GM19240 (cell line): ENCODE measurements around the gene MBLAC1.
A peak's percentile ranks its signal among the peaks of the same experiment; 100 is the strongest.

Source experiments
- DNase-seq: peaks from one replicate; pipeline ENCODE4 v3.0.0; 2011; ENCODE audit warnings: low spot score; ENCODE audit not compliant: insufficient read length

Gene MBLAC1

DNA sequence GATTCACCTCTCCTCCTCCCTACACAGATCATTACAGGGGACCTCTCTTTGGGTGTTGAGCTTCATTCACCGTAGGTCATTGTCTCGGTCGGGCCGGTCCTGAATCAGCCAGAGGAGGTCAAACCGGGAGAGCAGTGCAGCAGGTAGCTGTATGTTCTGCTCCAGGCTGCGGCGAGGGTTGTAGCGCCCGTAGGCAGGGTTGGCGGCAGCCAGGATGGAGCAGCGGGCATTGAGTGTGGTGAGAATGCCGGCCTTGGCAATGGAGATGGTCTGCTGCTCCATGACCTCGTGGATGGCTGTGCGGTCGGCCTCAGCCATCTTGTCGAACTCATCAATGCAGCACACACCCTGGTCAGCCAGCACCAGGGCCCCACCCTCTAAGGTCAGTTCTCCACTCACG is 31.1 kb upstream of the MBLAC1 start:
- DNase-seq: no peak

DNA sequence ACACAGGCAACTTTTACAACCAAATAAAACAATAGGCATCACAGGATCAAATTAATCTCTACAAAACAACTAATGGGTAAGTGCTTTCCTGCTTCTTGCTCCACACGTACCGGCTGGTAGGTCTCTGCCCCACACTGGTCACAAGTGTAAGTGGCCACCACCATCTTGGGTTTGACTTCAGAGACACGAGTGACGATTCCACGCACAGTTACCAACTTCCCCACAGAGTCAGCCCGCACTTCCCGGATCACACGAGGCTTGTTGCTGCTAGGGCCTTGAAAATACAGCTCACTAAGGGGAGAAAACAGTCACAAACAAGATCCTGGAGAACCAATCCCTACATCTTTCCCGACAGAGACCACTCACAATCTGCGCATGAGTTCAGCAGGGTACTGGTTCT is 27.9 kb upstream of the MBLAC1 start:
- DNase-seq: no peak

DNA sequence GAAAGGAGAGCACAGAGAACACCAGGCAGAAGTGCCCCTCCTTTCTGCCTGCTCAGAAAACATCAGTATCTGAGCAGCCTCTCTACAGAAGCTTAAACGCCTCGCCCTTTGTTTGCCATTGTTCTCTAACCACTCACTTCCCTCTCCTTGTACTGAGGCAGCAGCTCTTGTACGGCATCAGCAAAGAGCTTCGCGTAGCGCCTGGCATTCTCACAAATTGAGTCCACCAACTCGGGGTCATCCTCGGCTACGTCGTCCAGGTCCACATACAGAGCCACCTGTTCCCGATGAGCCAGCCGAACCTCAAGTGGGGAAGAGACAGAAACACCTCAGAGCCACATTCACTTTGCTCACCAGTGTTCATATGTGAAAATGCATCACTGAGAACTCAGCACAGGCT is 27.3 kb upstream of the MBLAC1 start:
- DNase-seq: no peak

DNA sequence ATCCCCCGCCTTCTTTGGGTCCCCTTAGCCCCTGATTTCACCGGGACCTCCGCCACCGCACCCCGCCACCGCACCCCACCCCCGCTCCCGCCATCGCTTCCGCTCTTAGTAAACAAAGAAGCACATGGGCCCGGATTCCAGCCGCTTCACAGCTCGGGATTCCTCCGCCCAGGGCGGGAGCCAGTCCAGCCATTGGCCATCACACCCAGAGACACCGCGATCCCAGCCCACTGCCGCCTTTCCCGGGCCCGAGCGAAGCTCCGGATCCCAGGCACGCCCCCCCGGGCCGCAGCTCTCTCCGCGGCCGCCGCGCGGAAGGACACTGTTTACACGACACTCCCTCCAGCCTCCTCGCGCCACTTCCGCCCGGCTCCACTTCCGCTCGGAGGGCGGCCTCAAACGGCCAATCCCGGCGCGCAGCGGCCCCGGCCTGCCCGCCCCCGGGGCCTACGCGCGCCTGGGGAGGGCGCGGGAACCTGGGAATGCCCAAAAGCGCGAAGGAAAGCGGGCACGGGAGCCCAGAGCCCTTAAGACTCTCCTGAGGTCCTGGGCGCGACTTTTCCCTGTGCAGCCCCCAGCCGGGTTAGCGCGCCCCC is 26.2 kb upstream of the MBLAC1 start:
- DNase-seq: peak; percentile 87

DNA sequence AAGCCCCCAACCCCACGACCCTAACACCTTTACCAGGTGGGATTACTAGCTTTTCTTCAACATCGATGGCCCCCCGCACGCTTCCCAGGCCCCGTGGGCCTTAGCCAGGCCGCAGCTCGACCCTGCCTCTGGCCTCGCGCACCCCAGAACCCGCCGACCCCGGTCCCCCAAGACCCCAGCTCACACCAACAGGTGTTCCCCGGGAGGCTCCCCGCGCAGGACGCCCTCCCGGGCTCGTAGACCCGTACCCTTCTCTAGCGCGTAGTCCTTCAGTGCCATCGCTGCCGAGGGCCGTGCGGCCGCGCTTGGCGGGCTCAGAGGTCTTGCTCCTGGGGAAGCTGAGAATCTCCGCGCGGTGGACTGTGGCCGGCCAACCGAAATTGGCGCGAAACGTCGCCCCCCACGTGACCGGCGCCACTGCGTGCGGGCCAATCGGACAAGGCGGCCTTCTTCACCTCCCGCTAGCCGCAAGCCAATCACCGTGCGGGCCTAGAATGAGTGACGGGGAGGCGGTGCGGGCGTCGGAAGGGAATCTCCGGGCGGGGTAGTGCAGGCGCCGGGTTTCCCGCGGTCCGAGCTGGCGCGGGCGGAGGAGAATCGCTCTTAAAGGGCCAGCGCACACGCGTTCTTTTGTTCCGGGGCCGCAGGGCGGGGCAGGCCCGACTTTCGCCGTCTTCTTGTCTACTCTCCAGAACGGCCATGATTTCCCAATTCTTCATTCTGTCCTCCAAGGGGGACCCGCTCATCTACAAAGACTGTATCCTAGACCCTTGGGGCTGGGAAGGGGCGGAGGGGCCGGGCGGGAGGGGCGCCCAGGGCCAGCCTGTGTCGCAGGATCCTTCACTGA is 25.5 kb upstream of the MBLAC1 start, which contains the start of the genes AP4M1 and MCM7:
TSS of gene AP4M1 (plus strand) at position 628 of the 847 bp plus-strand sequence. CDS start at position 700, 72 bp downstream.
TSS of gene MCM7 (minus strand) at position 382 of the 847 bp plus-strand sequence. CDS start at position 279, 103 bp downstream.
- DNase-seq: peak; percentile 91

DNA sequence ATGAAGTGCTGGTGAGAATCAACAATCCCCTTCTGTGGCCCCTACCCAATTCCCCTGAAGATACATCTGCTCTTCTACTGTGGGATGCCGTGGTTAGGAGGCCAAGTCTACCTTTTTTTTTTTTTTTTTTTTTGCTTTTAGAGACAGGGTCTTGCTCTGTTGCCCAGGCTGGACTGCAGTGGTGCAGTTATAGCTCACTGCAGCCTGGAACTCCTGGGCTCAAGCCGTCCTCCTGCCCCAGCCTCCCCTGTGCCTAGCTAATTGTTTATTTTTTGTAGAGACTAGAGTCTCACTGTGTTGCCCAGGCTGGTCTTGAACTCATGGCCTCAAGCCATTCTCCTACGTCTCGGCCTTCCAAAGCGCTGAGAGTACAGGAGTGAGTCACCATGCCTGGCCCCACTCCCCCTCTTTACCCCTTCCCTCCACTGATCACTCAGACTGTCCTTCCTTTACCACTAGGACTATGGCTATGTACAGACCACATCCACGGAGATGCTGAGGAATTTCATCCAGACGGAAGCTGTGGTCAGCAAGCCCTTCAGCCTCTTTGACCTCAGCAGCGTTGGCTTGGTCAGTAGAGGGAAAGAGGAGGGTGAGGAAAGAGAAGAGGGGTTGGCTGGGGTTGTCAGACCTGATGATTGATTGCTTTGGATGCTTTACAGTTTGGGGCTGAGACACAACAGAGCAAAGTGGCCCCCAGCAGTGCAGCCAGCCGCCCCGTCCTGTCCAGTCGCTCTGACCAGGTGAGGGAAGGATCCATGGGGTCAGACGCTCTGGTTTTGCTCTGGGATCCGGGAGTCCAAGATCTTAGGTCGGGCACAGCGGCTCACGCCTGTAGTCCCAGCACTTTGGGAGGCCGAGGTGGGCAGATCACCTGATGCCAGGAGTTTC is 23.6 kb upstream of the MBLAC1 start:
- DNase-seq: no peak

DNA sequence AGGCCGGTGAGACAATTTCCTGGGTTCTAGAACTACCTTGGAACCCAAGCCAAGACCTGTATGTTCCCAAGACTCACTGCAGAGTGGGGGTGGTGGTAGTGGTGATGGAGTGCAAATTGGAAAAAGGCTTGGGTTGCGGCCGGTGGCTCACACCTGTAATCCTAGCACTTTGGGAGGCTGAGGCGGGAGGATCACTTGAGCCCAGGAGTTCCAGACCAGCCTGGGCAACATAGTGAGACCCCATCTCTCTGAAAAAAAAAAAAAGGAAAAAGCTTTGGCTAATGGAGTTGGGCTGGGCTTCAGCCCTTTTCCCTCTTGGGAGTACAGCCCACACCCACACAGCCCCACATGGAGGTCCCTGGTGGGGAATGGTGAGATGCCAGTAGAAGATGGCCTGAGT is 21.2 kb upstream of the MBLAC1 start:
- DNase-seq: no peak

DNA sequence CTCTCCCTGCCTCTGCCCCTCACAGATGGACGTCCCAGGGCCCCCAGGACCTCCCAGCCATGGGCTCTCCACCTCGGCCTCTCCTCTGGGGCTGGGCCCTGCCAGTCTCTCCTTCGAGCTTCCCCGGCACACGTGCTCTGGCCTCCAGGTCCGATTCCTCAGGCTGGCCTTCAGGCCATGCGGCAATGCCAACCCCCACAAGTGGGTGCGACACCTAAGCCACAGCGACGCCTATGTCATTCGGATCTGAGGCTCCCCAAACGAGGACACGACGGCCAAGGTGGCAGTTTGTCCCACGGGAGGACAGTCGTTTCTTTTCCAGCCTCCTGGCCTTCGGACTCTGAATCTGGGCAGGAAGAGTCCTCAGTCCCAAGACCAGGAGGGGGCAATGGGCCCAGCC is 20.1 kb upstream of the MBLAC1 start:
- no peak for DNase-seq

DNA sequence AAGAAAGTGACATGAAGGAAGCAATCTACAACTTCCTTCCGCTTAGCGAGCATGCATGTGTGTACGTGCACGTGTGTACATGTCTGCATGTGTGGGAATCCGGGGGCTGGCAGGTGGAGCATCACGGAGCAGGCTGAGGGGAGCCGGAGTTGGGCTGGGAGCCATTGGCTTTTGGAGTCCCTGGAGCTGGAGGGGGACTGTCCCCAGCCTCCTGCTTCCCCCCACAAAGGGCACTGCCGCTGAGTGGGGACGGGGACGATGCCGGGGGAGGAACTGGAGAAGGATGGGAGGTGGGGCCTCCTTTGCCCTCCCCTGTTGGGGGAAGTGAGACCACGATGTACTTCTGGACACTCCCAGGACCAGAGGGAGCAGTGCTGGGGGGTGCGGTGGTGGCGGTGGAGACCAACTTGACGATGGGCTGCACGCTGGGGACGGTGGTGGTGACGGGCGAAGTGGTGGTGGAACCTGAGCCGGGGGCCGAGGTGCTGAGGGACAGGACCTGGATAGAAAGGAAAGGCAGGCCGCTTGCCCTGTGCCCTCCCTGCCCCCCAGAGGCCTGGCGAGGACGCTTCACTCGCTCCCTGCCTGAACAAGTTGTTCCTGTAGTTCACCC is 19.5 kb upstream of the MBLAC1 start:
- no peak for DNase-seq

DNA sequence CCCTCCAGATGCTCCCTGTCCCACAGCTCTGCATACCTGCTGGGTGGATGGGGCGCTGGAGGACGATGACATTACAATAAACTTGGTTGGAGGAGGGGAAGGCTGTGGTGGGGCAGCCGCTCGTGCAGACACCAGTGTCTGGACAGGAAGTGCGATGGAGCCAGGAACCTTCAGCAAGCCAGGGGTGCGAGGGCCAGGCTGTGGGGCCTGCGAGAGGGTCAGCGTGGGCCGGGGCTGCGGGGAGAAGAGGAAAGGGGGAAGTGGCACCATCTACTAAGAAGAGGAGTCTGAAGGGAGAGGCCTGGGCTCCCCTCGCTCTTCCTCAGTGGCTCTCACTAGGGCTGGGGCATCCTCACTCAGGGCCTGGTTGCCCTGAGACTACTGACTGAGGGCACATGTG is 18.9 kb upstream of the MBLAC1 start:
- DNase-seq: no peak

DNA sequence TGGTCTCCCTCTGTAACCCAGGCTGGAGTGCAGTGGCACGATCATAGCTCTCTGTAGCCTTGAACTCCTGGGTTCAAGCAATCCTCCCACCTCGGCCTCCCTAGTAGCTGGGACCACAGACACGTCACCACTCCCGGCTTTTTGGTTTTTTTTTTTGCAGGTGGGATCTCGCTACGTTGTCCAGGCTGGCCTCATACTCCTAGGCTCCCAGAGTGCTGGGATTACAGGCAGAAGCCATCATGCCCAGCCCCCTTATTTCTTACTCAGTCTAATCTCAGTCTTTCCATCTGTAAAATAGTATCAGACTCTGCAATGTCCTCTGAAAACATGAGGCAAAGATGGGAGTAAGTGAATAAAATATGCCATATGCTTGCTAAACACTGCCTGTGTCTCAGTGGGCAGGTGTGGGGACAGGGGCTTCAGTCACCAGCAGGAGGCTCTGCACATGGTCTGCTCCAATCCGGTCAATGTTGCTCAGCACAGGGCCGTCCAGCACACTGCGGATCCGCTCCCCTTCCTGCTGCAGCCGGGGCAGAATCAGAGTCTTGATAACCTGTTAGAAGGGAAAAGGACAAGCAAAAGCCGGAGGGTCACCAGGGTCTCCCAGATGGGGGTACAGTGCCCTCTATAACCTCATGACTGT is 17.1 kb upstream of the MBLAC1 start:
- no peak for DNase-seq

DNA sequence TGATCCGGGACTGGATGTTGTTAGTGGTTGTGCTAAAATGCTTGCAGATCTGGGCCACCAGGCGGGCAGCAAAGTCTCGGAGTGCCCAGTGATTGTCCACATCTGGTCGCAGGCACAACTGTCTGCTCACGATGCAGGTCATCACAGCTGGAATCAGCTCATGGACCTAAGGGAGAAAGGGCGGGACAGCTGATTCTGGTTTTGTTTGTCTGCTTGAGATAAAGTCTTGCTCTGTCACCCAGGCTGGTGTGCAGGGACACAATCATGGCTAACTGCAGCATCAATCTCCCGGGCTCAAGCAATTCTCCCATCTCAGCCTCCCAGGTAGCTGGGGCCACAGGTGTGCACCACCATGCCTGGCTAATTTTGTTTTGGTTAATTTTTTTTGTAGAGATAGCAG is 15.6 kb upstream of the MBLAC1 start:
- DNase-seq: no peak

DNA sequence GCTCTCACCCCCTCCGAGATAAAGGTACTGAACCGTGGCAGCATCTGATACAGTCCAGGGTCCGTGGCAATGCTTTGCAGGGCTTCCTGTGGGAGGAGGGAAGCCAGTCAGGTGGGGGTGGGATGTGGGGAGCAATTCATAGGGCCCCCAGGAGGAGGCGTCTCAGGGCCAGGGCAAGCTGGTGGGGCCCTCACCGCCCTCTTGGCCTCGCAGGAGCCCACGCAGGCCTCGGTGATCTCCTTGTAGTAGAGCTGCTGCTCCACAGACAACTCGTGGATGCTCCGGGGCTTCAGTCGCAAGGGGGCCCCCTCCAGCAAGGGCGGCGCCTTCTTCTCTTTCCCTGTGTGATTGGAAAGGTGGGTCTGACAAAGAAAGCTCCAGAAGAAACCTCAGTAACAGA is 14.9 kb upstream of the MBLAC1 start:
- DNase-seq: no peak

DNA sequence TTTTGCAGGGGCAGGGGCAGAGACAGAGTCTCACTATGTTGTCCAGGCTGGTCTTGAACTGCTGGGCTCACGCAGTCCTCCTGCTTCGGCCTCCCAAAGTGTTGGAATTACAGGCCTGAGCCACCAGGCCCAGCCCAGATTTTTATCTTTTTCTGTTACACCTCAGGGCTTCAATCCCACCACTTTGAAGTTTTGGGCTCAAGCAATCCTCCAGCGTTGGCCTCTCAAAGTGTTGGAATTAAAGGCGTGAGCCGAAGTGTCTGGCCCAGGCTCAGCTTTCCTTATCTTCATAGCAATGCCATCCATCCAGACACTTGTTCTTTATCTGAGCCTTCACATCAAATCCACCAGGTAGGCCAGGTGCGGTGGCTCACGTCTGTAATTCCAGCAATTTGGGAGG is 11.7 kb upstream of the MBLAC1 start:
- DNase-seq: no peak

DNA sequence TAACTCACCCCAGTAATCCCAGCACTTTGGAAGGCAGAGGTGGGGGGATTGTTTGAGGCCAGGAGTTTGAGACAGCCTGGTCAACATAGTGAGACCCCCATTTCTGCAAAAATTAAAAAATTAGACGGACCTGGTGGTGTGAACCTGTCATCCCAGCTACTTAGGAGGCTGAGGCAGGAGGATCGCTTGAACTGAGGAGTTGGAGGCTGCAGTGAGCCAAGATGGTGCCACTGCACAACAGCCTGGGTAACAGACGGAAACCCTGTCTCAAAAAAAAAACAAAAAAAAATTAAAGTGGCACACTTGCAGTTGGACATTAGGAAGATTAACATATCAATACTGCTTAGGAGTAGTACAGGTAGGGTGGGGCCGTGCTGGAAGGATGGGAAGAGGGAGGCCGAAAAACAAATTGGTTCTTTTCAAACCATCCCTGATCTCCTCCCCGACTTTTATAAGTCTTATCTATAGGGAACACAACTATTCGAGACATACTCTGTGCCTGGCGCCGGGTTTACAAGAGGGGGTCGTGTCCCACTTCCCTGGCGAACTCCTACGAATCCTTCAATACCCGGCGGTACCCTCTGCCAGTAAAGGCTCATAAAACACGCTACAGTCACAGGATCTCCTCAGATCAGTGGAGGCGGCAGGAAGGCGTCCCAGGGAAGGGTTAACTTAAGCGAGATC is 8.2 kb upstream of the MBLAC1 start:
- no peak for DNase-seq

DNA sequence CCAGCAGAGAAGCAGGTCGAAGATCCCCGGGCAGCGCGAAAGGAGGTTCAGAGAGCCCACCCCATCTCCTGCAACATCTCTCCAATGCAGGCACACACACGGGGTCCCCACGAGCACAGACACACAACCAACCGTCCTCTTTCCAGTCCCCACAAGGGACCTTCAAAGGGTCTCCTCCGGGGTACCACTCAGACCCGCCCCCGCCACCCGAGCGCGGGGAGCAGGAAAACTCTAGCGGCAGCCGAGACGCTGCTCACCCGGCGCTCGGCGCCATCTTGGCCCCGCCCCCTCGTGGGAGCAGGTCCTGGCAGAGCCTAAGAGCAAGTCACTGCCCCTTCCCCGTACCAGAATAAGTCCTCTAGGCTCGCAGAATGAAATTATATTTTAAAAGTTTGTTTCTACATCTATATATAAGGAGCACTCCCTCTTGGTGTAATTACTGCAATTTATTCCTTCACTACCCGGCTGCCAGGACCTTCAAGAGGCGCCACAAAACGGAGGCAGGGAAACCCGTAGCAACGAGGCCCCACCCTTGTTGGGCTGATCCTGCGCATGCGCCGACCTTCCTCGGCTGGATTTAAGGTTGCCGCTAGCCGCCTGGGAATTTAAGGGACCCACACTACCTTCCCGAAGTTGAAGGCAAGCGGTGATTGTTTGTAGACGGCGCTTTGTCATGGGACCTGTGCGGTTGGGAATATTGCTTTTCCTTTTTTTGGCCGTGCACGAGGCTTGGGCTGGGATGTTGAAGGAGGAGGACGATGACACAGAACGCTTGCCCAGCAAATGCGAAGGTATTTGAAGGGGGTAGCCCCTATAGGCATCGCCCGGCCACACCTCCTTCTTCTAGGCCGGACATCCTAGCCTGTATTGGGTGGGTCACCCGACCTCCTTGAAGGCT is 7.4 kb upstream of the MBLAC1 start, which contains the start of the genes CNPY4 and TAF6:
TSS of gene CNPY4 (plus strand) at position 563 of the 898 bp plus-strand sequence. CDS start at position 674, 111 bp downstream.
TSS of gene TAF6 (minus strand) at position 287 of the 898 bp plus-strand sequence. CDS start 5,149 bp downstream, outside the sequence.
- peak; percentile 98 for DNase-seq

DNA sequence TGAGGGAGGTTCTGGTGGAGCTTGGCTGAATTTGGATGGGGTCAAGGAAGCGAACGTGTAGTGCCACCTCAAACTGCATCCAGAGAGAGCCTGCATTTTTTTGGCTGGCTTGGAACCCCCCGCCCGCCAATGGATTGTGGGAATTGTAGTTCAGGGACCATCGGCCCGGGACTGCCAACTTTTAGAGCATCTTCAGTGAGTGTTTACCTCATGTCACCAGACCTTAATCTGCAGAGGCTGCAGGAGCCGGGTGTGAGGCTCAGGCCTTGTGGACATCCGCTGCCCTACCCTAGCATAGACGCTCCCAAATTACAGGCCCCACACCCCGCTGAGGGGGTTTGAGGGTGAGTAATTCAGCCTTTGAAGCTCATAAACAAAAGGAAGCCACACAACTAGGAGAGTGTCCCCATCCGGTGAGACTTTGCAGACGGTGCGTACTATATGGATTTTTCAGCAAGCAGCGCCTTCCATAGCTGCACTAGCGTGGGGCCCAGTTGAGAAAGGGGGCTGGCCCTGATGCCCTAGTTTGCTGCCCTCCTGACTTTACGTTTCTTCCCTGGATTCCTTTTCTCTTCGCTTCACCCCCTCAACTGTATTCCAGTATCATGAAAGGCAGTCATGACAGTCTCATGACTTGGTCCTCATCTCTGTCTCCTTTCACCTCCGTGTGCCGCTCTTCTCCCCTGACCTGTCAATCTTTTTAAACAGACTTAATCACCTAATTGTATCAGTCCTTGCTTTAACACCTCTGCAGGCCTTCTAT is 6.6 kb upstream of the MBLAC1 start:
- DNase-seq: no peak

DNA sequence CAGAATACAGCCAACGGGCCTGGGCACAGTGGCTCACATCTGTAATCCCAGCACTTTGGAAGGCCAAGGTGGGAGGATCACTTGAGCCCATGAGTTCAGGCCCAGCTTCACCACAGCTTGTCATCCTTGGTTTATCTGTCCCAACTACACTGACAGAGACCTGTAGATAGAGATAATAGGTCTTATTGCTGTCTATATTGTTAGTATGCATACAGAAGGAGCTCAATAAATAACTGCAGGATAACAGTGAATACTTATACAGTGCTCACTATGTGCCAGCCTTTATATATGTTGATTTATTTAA is 6.1 kb upstream of the MBLAC1 start:
- DNase-seq: no peak
